NT2/D1 (cell line): Measurements from ENCODE around the gene FRMD7.

ENCODE experiments used
- SUZ12 ChIP-seq: IDR thresholded peaks from 2 replicates; pipeline ENCODE4 v1.6.1; 2011; ENCODE audit not compliant: insufficient read length, insufficient read depth; ENCODE audit errors: extremely low read depth
- YY1 ChIP-seq: IDR thresholded peaks from 2 replicates; pipeline ENCODE4 v1.6.1; 2011; ENCODE audit not compliant: insufficient read length, insufficient read depth
- ZNF274 ChIP-seq: IDR thresholded peaks from 2 replicates; pipeline ENCODE4 v1.6.1; 2011; ENCODE audit warnings: mild to moderate bottlenecking, low read depth, low read length

- TF ChIP-seq YY1 (no peak), SUZ12 (no peak), ZNF274 (no peak)
Observed at GRCh38 chrX:132094164-132094563, 33.7 kb downstream of the FRMD7 start.
